OCI-LY7 (cell line): ENCODE results near the gene GPR135.

Experiments
- CTCF ChIP-seq: fragments of 200-600 bp; sonication (generic); conservative IDR thresholded peaks from 2 replicates; pipeline ENCODE4 v1.5.1; 2014; ENCODE audit warnings: mild to moderate bottlenecking, antibody characterized with exemption, low read length, moderate library complexity, mixed read lengths
- EZH2phosphoT487 ChIP-seq: fragments of 200-600 bp; sonication (generic); IDR thresholded peaks from 2 replicates; pipeline ENCODE4 v1.6.1; 2018; ENCODE audit warnings: low read depth, borderline replicate concordance, mild to moderate bottlenecking, mixed run types, antibody characterized with exemption, low read length, moderate library complexity, mixed read lengths

GRCh38 chr14:59507752-59508103, 42.5 kb upstream of the GPR135 start:
- TF ChIP-seq CTCF = no peak
- no peak for TF ChIP-seq EZH2phosphoT487
